GM21515 (cell line): ENCODE data around the gene TMEM63B.
A peak's percentile ranks its signal among the peaks of the same experiment; 100 is the strongest.
"Not testable (repeated sequence)": the region's sequence is repeated elsewhere in the genome, so short reads cannot be mapped to it uniquely, and the experiment has no call there.

Source experiments
- ATAC-seq: cut with Tn5 transposase; IDR thresholded peaks from one replicate; pipeline ENCODE4 v1.9.1; 2021; ENCODE audit not compliant: unreplicated experiment

The TMEM63B gene

GRCh38 chr6:44169154-44169553 is 41.8 kb downstream of the TMEM63B start:
- no peak for ATAC-seq

- no peak for ATAC-seq
Measured at GRCh38 chr6:44169886-44170570, 42.7 kb downstream of the TMEM63B start.

GRCh38 chr6:44171899-44172546 is 44.7 kb downstream of the TMEM63B start:
- ATAC-seq, result no peak

- peak; percentile 54 for ATAC-seq
Measured at GRCh38 chr6:44172731-44173500, 45.6 kb downstream of the TMEM63B start.

GRCh38 chr6:44176130-44176761 is 48.9 kb downstream of the TMEM63B start:
- no peak for ATAC-seq

- ATAC-seq, result peak; percentile 40
Measured at GRCh38 chr6:44176762-44177509, 49.6 kb downstream of the TMEM63B start.

- ATAC-seq, result no peak
Measured at GRCh38 chr6:44177691-44178423, 50.5 kb downstream of the TMEM63B start.

- no peak for ATAC-seq
Measured at GRCh38 chr6:44178424-44179071, 51.2 kb downstream of the TMEM63B start.

GRCh38 chr6:44179072-44179536 is 51.8 kb downstream of the TMEM63B start:
- ATAC-seq, result no peak

GRCh38 chr6:44179648-44180047 is 52.3 kb downstream of the TMEM63B start:
- no peak for ATAC-seq

- no peak for ATAC-seq
Measured at GRCh38 chr6:44180406-44180805, 53.1 kb downstream of the TMEM63B start.

GRCh38 chr6:44180886-44181285 is 53.5 kb downstream of the TMEM63B start:
- no peak for ATAC-seq

- ATAC-seq, result not testable (repeated sequence)
Measured at GRCh38 chr6:44181784-44182183, 54.4 kb downstream of the TMEM63B start.

GRCh38 chr6:44182911-44183390 is 55.6 kb downstream of the TMEM63B start:
- ATAC-seq, result no peak

GRCh38 chr6:44183783-44184182 is 56.4 kb downstream of the TMEM63B start:
- ATAC-seq, result no peak

- ATAC-seq, result not testable (repeated sequence)
Measured at GRCh38 chr6:44185356-44185755, 58.0 kb downstream of the TMEM63B start.

- no peak for ATAC-seq
Measured at GRCh38 chr6:44185953-44186634, 58.7 kb downstream of the TMEM63B start.

GRCh38 chr6:44186635-44187025 is 59.3 kb downstream of the TMEM63B start:
- ATAC-seq, result no peak

GRCh38 chr6:44188819-44189218 is 61.5 kb downstream of the TMEM63B start:
- ATAC-seq, result no peak
